Heart left ventricle (tissue), 13 donors: ENCODE measurements around the gene MVB12B.
"Not testable (repeated sequence)": the region's sequence is repeated elsewhere in the genome, so short reads cannot be mapped to it uniquely, and the experiment has no call there.

Source experiments
- CTCF ChIP-seq, 12 donors: fragments of 200-600 bp; sonication (generic) in 4 of 12; IDR thresholded peaks; one replicate each; pipeline versions ENCODE4 v1.5.0 to v1.8.0; 2018 to 2022; ENCODE audit warnings: antibody characterized with exemption in 12 of 12, mild to moderate bottlenecking in 5 of 12
- POLR2A ChIP-seq, 2 donors: fragments of 450-650 bp; IDR thresholded peaks; one replicate each; pipeline ENCODE4 v1.6.1; 2017; ENCODE audit warnings: antibody characterized with exemption in 2 of 2, mild to moderate bottlenecking in 2 of 2, moderate library complexity in 2 of 2
- donor health status: ischemic (EF 13 %, LVEDD 7.1; RV severe dilation, severe dysfunction).
- donor health status: DM: no; HTN: yes; CAD: no.
- donor health status: DM: no; HTN: no; CAD: no.
- donor health status: ischemic (EF 25% LVEDD 6.9; RV normal size, moderate dysfunction).
- donor health status: ischemic (EF 25% LVEDD 5.7; RV mildly dilated, moderate dysfunction).
- donor health status: ischemic (EF 35%, LVEDD 5.7; RV mildly dilated, moderate dysfunction).
- donor health status: nonischemic (EF 11% LVEDD 7.7; RV severe dilation, severe dysfunction).
- donor health status: DM: yes; HTN: yes; CAD: no.
- donor health status: PGD.
- donor health status: ischemic (EF 29% LVEDD 5.4; RV normal size, mild dysfunction).
- donor health status: nonischemic (EF 23%, LVEDD 6.1; RV moderate dilation, normal function).

- TF ChIP-seq CTCF, POLR2A (IDR thresholded peaks at IDR 0.05): not testable (repeated sequence)
Observed at GRCh38 chr9:126285652-126286051, 41.0 kb upstream of the MVB12B start.
